Fibroblast of peridontal ligament (primary cell): ENCODE results near the gene DCTN2.
"Not testable (repeated sequence)": the region's sequence is repeated elsewhere in the genome, so short reads cannot be mapped to it uniquely, and the experiment has no call there.

Experiments used
- DNase-seq: peaks from one replicate; pipeline ENCODE4 v3.0.0-alpha.2; 2010; ENCODE audit errors: extremely low read depth

Gene DCTN2

GRCh38 chr12:57577981-57578758 is 31.2 kb upstream of the DCTN2 start:
- DNase-seq, result no peak

DNA sequence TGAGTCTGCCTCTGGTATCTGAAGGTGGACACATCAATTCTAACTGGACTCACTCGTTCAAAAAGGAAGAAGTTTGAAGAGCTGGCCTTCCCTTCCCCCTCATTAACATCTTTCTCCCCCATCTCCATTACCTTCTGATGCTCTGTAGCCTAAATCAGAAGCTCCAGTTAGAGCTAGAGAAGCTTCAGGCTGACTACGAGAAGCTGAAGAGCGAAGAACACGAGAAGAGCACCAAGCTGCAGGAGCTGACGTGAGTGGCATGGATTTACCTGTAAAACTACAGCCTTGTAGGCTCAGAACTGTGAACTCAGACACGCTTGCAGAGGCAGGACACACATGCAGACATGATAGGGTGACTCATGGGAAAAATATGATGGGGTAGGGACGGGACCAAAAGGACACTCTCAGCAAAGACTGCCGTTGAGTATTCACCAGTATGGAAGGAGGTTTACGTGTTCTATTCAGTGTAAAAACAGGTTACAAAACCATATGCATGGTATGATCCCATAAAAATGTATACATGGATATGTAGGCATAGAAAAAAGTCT is 29.7 kb upstream of the DCTN2 start:
- no peak for DNase-seq

DNA sequence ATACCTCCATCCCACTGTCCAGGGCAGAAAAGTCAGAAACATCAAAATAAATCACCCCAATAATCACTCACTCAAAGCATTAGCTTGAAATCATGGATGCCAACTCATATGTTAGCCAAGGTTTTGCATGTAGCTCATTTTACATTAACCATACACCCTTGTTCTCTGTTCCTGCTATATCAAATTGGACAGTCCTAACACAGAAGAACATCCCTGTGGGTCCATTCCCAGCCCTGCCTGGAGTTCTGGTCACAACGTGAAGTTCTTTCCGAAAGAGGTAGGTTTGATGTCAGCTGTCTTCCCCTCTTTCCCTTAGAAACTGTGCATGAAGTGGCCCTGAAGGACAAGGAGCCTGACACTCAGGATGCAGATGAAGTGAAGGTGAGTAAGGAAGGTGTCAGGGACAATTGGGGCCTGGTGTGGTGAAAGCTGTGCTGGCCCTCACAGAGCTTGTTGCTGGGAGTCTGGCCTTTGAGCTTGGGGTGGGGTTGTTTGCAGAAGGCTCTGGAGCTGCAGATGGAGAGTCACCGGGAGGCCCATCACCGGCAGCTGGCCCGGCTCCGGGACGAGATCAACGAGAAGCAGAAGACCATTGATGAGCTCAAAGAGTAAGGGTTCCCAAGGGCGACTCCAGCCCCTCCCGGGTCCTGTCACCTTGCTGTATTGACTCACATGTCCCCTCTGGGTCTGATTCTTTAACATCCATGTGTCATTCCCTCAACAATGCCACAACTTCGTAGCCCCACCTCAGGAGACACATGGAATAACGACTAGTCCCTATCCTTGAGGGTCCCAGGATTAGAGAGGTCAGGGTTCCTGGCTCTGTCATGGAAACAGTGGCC is 29.0 kb upstream of the DCTN2 start:
- no peak for DNase-seq

DNA sequence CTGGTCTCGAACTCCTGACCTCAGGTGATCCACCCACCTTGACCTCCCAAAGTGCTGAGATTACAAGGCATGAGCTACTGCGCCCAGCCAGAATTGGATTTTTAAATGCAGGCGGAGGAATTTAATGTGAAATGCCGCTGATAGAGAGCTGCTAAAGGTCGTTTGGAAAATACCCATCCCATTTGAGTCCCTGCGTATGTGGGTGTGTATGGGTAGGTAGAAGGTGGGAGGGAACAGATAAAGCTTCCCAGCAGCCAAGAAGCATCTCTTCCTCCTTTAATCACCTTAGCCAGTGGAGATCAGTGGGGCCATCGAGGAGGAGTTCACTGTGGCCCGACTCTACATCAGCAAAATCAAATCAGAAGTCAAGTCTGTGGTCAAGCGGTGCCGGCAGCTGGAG is 27.8 kb upstream of the DCTN2 start:
- DNase-seq, result no peak

DNA sequence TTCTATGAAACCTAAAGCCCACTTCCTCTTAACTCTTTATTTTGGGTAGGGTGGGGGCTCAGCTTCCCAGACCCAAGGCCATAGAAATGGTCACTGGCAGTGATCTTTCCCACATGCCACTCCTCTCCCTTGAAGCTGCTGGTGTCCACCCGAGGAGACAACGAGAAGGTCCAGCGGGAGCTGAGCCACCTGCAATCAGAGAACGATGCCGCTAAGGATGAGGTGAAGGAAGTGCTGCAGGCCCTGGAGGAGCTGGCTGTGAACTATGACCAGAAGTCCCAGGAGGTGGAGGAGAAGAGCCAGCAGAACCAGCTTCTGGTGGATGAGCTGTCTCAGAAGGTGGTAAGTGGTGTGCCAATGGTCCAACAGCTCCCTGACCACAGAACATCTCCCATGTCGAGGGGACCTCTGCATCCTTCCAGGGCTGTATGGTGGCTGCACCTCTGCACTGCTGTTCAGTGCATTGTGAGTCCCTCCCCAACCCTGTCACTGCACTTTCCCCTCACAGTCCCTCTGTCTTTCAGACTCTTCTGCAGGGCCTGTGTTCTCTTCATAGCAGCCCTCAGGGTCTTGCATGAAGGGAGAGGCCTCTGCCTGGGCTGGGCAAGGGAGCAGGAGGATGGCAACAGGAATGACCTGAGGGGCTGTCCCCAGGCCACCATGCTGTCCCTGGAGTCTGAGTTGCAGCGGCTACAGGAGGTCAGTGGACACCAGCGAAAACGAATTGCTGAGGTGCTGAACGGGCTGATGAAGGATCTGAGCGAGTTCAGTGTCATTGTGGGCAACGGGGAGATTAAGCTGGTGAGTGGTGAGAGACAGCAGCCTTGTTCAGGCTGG is 25.2 kb upstream of the DCTN2 start:
- no peak for DNase-seq

GRCh38 chr12:57570438-57570837 is 23.4 kb upstream of the DCTN2 start:
- DNase-seq, result not testable (repeated sequence)

GRCh38 chr12:57569858-57570257 is 22.9 kb upstream of the DCTN2 start:
- no peak for DNase-seq

DNA sequence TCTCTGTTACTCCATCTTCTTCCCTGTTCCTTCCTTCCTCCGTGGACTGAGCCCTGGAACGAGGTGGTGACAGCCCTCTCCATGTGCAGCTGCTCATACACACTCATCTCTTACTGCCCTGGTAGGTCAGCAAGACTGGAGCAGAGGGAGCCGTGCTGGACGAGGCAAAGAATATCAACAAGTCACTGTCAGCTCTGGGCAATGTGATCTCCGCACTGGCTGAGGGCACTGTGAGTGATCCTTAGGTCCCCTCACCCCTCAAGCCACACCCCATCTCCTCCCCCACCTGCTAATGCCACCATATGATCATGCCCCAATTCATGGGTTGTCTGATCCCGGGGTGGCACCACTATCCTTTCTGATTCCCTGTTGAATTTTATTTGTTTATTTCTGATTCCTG is 21.8 kb upstream of the DCTN2 start:
- DNase-seq, result no peak

GRCh38 chr12:57564178-57564740 is 17.3 kb upstream of the DCTN2 start:
- no peak for DNase-seq

GRCh38 chr12:57563358-57563757 is 16.4 kb upstream of the DCTN2 start:
- DNase-seq, result no peak

GRCh38 chr12:57561117-57561516 is 14.1 kb upstream of the DCTN2 start:
- peak; percentile 34 for DNase-seq

- DNase-seq, result no peak
Measured at GRCh38 chr12:57560516-57560915, 13.5 kb upstream of the DCTN2 start.

GRCh38 chr12:57558864-57559263 is 11.9 kb upstream of the DCTN2 start:
- no peak for DNase-seq

GRCh38 chr12:57554897-57555296 is 7.9 kb upstream of the DCTN2 start:
- DNase-seq, result no peak

DNA sequence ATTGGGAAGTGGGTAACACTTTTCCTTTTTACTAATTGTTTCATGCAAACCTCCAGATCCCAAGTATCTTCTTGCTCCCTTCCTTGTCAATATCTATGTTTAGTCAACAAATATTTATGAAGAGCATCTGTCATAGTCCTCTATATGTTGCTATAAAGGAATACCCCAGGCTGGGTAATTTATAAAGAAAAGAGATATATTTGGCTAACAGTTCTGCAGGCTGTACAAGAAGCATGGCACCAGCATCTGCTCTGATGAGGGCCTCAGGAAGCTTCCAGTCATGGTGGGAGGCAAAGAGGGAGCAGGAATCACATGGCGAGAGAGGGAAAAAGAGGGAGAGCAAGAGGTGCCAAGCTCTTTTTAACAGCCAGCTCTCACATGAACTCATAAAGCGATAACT is 7.5 kb upstream of the DCTN2 start:
- no peak for DNase-seq

DNA sequence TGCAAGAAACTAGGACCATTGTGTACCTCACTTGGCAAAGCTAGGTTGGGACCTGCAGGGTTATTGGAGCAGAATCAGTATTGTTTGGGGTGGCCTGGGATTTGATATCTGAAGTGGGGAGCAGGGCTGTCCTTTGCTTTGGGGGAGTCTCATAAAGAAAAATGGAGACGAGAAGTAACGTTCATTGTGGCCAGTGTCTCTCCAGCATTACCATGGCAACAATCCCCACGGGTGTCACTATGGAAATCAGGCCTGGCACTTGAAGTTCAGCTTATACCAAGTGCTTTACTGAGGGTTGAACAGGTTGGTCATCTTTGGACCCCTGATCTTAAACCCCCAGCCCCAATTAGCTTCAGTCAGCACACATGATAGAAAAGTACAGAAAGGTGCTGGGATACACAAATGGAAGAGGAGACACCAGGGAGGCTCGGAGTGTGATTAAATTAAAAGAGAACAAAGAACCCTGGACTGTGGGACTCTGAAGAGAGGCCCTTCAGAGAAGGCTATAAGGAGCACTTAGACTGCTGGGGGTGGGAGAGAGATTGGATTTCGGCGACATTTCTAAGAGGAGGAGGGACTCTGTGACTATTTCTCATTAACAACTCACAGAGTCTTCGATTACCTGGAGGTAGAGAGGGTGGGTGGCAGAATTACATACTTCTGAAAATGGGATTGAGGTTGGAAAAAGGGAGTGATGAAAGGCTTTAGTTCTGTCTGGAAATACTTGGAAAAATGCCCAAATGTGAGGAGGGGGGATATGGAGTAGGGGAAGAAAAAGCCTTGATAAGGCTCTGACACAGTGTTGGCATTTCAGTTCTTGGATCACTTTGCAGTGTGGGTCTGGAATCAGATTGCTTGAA is 6.6 kb upstream of the DCTN2 start:
- DNase-seq, result no peak

- no peak for DNase-seq
Measured at GRCh38 chr12:57552835-57553313, 5.9 kb upstream of the DCTN2 start.

GRCh38 chr12:57552306-57552651 is 5.3 kb upstream of the DCTN2 start:
- DNase-seq, result no peak

DNA sequence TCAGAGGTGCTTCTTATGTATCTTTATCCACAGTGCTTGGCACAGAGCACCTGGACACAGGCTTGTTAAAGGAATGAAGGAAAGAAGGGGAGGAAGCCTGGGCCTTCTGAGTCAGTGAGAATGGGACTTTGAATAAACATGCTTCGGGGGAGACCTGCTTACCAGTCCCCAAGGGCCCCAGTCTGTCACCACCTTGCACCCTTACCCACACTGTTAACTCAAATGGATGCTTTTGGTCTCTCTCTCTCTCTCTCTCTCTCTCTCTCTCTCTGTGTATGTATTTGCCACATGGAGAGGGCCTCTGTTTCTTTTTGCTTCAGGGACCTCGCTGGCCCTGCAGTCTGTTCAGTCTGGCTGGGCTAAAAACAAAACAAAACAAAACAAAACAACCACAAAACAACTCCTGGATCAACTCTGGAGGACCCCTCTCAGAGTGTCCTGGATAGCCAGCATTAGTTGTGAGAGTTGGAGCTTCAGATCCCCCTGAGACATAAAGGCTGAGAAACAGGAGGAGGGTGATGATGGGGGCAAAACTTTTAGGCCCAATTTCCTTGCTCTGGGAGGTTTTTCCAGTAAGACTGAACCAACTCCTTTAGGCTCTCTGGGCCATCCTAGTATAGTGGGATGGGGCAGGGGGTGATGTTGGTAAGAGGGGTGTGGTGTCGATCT is 4.8 kb upstream of the DCTN2 start:
- no peak for DNase-seq
